GM18907 (cell line): Measurements from ENCODE around the gene CIDEC.
"Not testable (repeated sequence)": the region's sequence is repeated elsewhere in the genome, so short reads cannot be mapped to it uniquely, and the experiment has no call there.

Experiments
- ATAC-seq: cut with Tn5 transposase; IDR thresholded peaks from one replicate; pipeline ENCODE4 v1.9.1; 2021; ENCODE audit warnings: mild to moderate bottlenecking, moderate library complexity; ENCODE audit not compliant: unreplicated experiment

CIDEC gene

GRCh38 chr3:9902372-9903237, 22.6 kb upstream of the CIDEC start, which contains the start of gene IL17RE:
Gene IL17RE (plus strand): TSS chr3:9902848. CDS start chr3:9902933, 85 bp downstream.
- ATAC-seq, result no peak

GRCh38 chr3:9901967-9902366, 21.9 kb upstream of the CIDEC start:
- ATAC-seq, result no peak

- not testable (repeated sequence) for ATAC-seq
These were observed 20.9 kb upstream of the CIDEC start for GRCh38 chr3:9900965-9901415.

GRCh38 chr3:9899289-9899791, 19.3 kb upstream of the CIDEC start:
- ATAC-seq, result no peak

- ATAC-seq, result no peak
These were observed 18.6 kb upstream of the CIDEC start for GRCh38 chr3:9898467-9899241.

- peak; percentile 56 for ATAC-seq
These were observed 17.6 kb upstream of the CIDEC start for GRCh38 chr3:9897408-9898372.

GRCh38 chr3:9896755-9897407, 16.8 kb upstream of the CIDEC start:
- not testable (repeated sequence) for ATAC-seq

GRCh38 chr3:9895715-9896114, 15.7 kb upstream of the CIDEC start:
- ATAC-seq, result not testable (repeated sequence)

- ATAC-seq, result no peak
These were observed 13.7 kb upstream of the CIDEC start for GRCh38 chr3:9893739-9894138.

- ATAC-seq, result no peak
These were observed 11.1 kb upstream of the CIDEC start for GRCh38 chr3:9891072-9891622.

- ATAC-seq, result peak; percentile 78
These were observed 10.4 kb upstream of the CIDEC start, which contains the start of gene JAGN1 for GRCh38 chr3:9890249-9891071. Gene JAGN1 (plus strand): TSS chr3:9890610. CDS start chr3:9890723, 113 bp downstream.

GRCh38 chr3:9889405-9889804, 9.4 kb upstream of the CIDEC start:
- no peak for ATAC-seq

- ATAC-seq, result no peak
These were observed 8.5 kb upstream of the CIDEC start for GRCh38 chr3:9888540-9888939.

GRCh38 chr3:9887480-9887879, 7.4 kb upstream of the CIDEC start:
- no peak for ATAC-seq

GRCh38 chr3:9886328-9886727, 6.3 kb upstream of the CIDEC start:
- ATAC-seq, result no peak

- ATAC-seq, result no peak
These were observed 4.6 kb upstream of the CIDEC start for GRCh38 chr3:9884555-9885165.

GRCh38 chr3:9883706-9884554, 3.9 kb upstream of the CIDEC start:
- no peak for ATAC-seq
